ENCODE data around the gene ECD. TPM values are rescaled to one million over a fixed set of nuclear protein-coding genes. Genes with fewer than 3 reads are reported as not detected.

ECD gene
- polyA plus RNA-seq, 1 donor from 2014 or later = 30.0 TPM

- Histone ChIP-seq H3K27ac (ENCODE audit: low read length) (peak overlapping the region; percentile 92), H3K27me3 (ENCODE audit: insufficient read depth, low read depth, low read length) (no peaks in the 10 kb centered on the region), H3K9ac (ENCODE audit: low read length) (peak overlapping the region; percentile 75), H3K79me2 (replicated peaks; ENCODE audit: insufficient read depth, low read length) (peaks cover 14% of the 10 kb centered on the region), H2AFZ (ENCODE audit: low read depth, low read length) (peak overlapping the region; percentile 83), H3K4me3 (ENCODE audit: low read length) (peak overlapping the region; percentile 99), H3K9me2 (ENCODE audit: insufficient read depth, low read length) (no peaks in the 10 kb centered on the region), H3F3A (ENCODE audit: insufficient read depth, low read length, poor library complexity, severe bottlenecking) (no peaks in the 10 kb centered on the region), H3K9me3 (ENCODE audit: low read length) (no peaks in the 10 kb centered on the region), H3K4me2 (ENCODE audit: low read length) (peak overlapping the region; percentile 99), H4K20me1 (ENCODE audit: insufficient read depth) (no peaks in the 10 kb centered on the region), H3K36me3 (ENCODE audit: insufficient read depth, low read length) (no peaks in the 10 kb centered on the region)
- TF ChIP-seq SMC3 (conservative IDR thresholded peaks at IDR 0.05; ENCODE audit: poor library complexity) = no peak
- TF ChIP-seq CTCF (IDR thresholded peaks at IDR 0.05; ENCODE audit: poor library complexity, severe bottlenecking) = no peak
- TF ChIP-seq TAF1 (IDR thresholded peaks at IDR 0.05; ENCODE audit: low read depth) = no peak
- TF ChIP-seq EZH2 (IDR thresholded peaks at IDR 0.05; ENCODE audit: borderline replicate concordance, insufficient read depth, low read length, poor library complexity, severe bottlenecking) = no peak
- TF ChIP-seq REST (IDR thresholded peaks at IDR 0.05; ENCODE audit: borderline replicate concordance) = no peak
- peak; percentile 68 for TF ChIP-seq MXI1 (conservative IDR thresholded peaks at IDR 0.05; ENCODE audit: poor library complexity, severe bottlenecking)
- TF ChIP-seq RAD21 (conservative IDR thresholded peaks at IDR 0.05) = no peak
Observed at GRCh38 chr10:73096041-73096448, 71.8 kb downstream of the ECD start.

GRCh38 chr10:73095481-73096021 lies 72.3 kb downstream of the ECD start:
- Histone ChIP-seq H4K20me1 (ENCODE audit: insufficient read depth) (no peaks in the 10 kb centered on the region), H2AFZ (ENCODE audit: low read depth, low read length) (no peak overlapping the region)

More at GRCh38 chr10:73095481-73096021, 72.3 kb downstream of the ECD start:
- Histone ChIP-seq H3K36me3 (ENCODE audit: insufficient read depth, low read length) (no peaks in the 10 kb centered on the region), H3K4me3 (ENCODE audit: low read length) (peak overlapping the region; percentile 99), H3K27ac (ENCODE audit: low read length) (no peak overlapping the region), H3K9ac (ENCODE audit: low read length) (peak overlapping the region; percentile 75), H3K9me3 (ENCODE audit: low read length) (no peaks in the 10 kb centered on the region), H3K9me2 (ENCODE audit: insufficient read depth, low read length) (no peaks in the 10 kb centered on the region), H3K27me3 (ENCODE audit: insufficient read depth, low read depth, low read length) (no peaks in the 10 kb centered on the region), H3F3A (ENCODE audit: insufficient read depth, low read length, poor library complexity, severe bottlenecking) (no peaks in the 10 kb centered on the region), H3K79me2 (replicated peaks; ENCODE audit: insufficient read depth, low read length) (peaks cover 14% of the 10 kb centered on the region), H3K4me2 (ENCODE audit: low read length) (peak overlapping the region; percentile 99)
- TF ChIP-seq CTCF (IDR thresholded peaks at IDR 0.05; ENCODE audit: poor library complexity, severe bottlenecking) = no peak
- TF ChIP-seq EP300 (conservative IDR thresholded peaks at IDR 0.05; ENCODE audit: poor library complexity, severe bottlenecking) = no peak
- TF ChIP-seq TAF1 (IDR thresholded peaks at IDR 0.05; ENCODE audit: low read depth) = no peak
- no peak for TF ChIP-seq SMC3 (conservative IDR thresholded peaks at IDR 0.05; ENCODE audit: poor library complexity)
